Measurements from ENCODE around the gene C19orf12. TPM values are rescaled to one million over a fixed set of nuclear protein-coding genes. Genes with fewer than 3 reads are reported as not detected.

C19orf12 gene
- polyA plus RNA-seq, 1 donor from 2014 or later = 83.8 TPM

- H3K36me3 ChIP-seq (ENCODE audit: insufficient read depth, low read length) = no peaks in the 10 kb centered on the region
- H4K20me1 ChIP-seq (ENCODE audit: insufficient read depth) = no peaks in the 10 kb centered on the region
- no peaks in the 10 kb centered on the region for H3K27me3 ChIP-seq (ENCODE audit: insufficient read depth, low read depth, low read length)
- no peaks in the 10 kb centered on the region for H3K79me2 ChIP-seq (replicated peaks; ENCODE audit: insufficient read depth, low read length)
- H3F3A ChIP-seq (ENCODE audit: insufficient read depth, low read length, poor library complexity, severe bottlenecking) = no peaks in the 10 kb centered on the region
- TF ChIP-seq EZH2 (IDR thresholded peaks at IDR 0.05; ENCODE audit: borderline replicate concordance, insufficient read depth, low read length, poor library complexity, severe bottlenecking) (no peak), SMC3 (conservative IDR thresholded peaks at IDR 0.05; ENCODE audit: poor library complexity) (no peak), POLR2AphosphoS5 (IDR thresholded peaks at IDR 0.05) (no peak), EP300 (conservative IDR thresholded peaks at IDR 0.05; ENCODE audit: poor library complexity, severe bottlenecking) (no peak), TAF1 (IDR thresholded peaks at IDR 0.05; ENCODE audit: low read depth) (no peak), RAD21 (conservative IDR thresholded peaks at IDR 0.05) (no peak), MXI1 (conservative IDR thresholded peaks at IDR 0.05; ENCODE audit: poor library complexity, severe bottlenecking) (no peak), REST (IDR thresholded peaks at IDR 0.05; ENCODE audit: borderline replicate concordance) (no peak), CTCF (IDR thresholded peaks at IDR 0.05; ENCODE audit: poor library complexity, severe bottlenecking) (no peak)
- no peak overlapping the region for H3K9ac ChIP-seq (ENCODE audit: low read length)
- H3K27ac ChIP-seq (ENCODE audit: low read length) = no peak overlapping the region
- no peaks in the 10 kb centered on the region for H3K9me3 ChIP-seq (ENCODE audit: low read length)
- H3K4me3 ChIP-seq (ENCODE audit: low read length) = no peak overlapping the region
- H3K9me2 ChIP-seq (ENCODE audit: insufficient read depth, low read length) = no peaks in the 10 kb centered on the region
- H2AFZ ChIP-seq (ENCODE audit: low read depth, low read length) = no peak overlapping the region
- H3K4me2 ChIP-seq (ENCODE audit: low read length) = no peak overlapping the region
Measured at GRCh38 chr19:29686285-29686805, 28.7 kb downstream of the C19orf12 start.

- no peak overlapping the region for H2AFZ ChIP-seq (ENCODE audit: low read depth, low read length)
- no peak overlapping the region for H3K9ac ChIP-seq (ENCODE audit: low read length)
- H3K27ac ChIP-seq (ENCODE audit: low read length) = no peak overlapping the region
Measured at GRCh38 chr19:29685326-29685725, 29.7 kb downstream of the C19orf12 start.

More at GRCh38 chr19:29685326-29685725, 29.7 kb downstream of the C19orf12 start:
- Histone ChIP-seq H3K9me3 (ENCODE audit: low read length) (no peaks in the 10 kb centered on the region), H3K4me3 (ENCODE audit: low read length) (no peak overlapping the region), H3K9me2 (ENCODE audit: insufficient read depth, low read length) (no peaks in the 10 kb centered on the region), H3F3A (ENCODE audit: insufficient read depth, low read length, poor library complexity, severe bottlenecking) (no peaks in the 10 kb centered on the region), H3K79me2 (replicated peaks; ENCODE audit: insufficient read depth, low read length) (no peaks in the 10 kb centered on the region), H3K27me3 (ENCODE audit: insufficient read depth, low read depth, low read length) (no peaks in the 10 kb centered on the region), H3K4me2 (ENCODE audit: low read length) (no peak overlapping the region), H3K36me3 (ENCODE audit: insufficient read depth, low read length) (no peaks in the 10 kb centered on the region), H4K20me1 (ENCODE audit: insufficient read depth) (no peaks in the 10 kb centered on the region)
- TF ChIP-seq MXI1 (conservative IDR thresholded peaks at IDR 0.05; ENCODE audit: poor library complexity, severe bottlenecking) (no peak), RAD21 (conservative IDR thresholded peaks at IDR 0.05) (no peak), EZH2 (IDR thresholded peaks at IDR 0.05; ENCODE audit: borderline replicate concordance, insufficient read depth, low read length, poor library complexity, severe bottlenecking) (no peak), TAF1 (IDR thresholded peaks at IDR 0.05; ENCODE audit: low read depth) (no peak), CTCF (IDR thresholded peaks at IDR 0.05; ENCODE audit: poor library complexity, severe bottlenecking) (no peak), REST (IDR thresholded peaks at IDR 0.05; ENCODE audit: borderline replicate concordance) (no peak), EP300 (conservative IDR thresholded peaks at IDR 0.05; ENCODE audit: poor library complexity, severe bottlenecking) (no peak), POLR2AphosphoS5 (IDR thresholded peaks at IDR 0.05) (no peak), SMC3 (conservative IDR thresholded peaks at IDR 0.05; ENCODE audit: poor library complexity) (no peak)

Measured in neural cell (in vitro differentiated cells).